Natural killer cell (primary cell): ENCODE data around the gene HOXD13. TPM values are rescaled to one million over a fixed set of nuclear protein-coding genes. Genes with fewer than 3 reads are reported as not detected.

ENCODE experiments used
- ATAC-seq, 3 donors: fragments of 150-1000 bp in 2 of 3; fragments of 200-7000 bp in 1 of 3; cut with Tn5 transposase; 1 replicate in 1 of 3; 2 replicates in 2 of 3; pipeline ENCODE4 v1.10.0; 2021; ENCODE audit warnings: mild to moderate bottlenecking in 2 of 3, moderate library complexity in 2 of 3
- DNase-seq, 2 donors: peaks; one replicate each; pipeline versions ENCODE4 v3.0.0 to v3.0.0-alpha.2; 2013 to 2021; ENCODE audit warnings: mixed read lengths in 1 of 2
- H3K27ac ChIP-seq: one replicate; pipeline ENCODE4 v1.5.1; 2013; ENCODE audit warnings: mild to moderate bottlenecking, low read length
- H3K27me3 ChIP-seq: one replicate; pipeline ENCODE4 v1.6.1; 2013; ENCODE audit warnings: low read length; ENCODE audit not compliant: control insufficient read depth, insufficient read depth
- H3K36me3 ChIP-seq: one replicate; pipeline ENCODE4 v1.6.1; 2013; ENCODE audit warnings: low read length; ENCODE audit not compliant: control insufficient read depth, insufficient read depth
- H3K4me1 ChIP-seq: one replicate; pipeline ENCODE4 v1.6.1; 2013; ENCODE audit warnings: low read length; ENCODE audit not compliant: control insufficient read depth, insufficient read depth
- H3K4me3 ChIP-seq: one replicate; pipeline ENCODE4 v1.5.1; 2013; ENCODE audit warnings: low read length
- H3K9me3 ChIP-seq: one replicate; pipeline ENCODE4 v1.6.1; 2013; ENCODE audit warnings: low read length; ENCODE audit not compliant: control insufficient read depth, insufficient read depth
- H3K27ac Mint-ChIP-seq, 2 donors: one replicate each; pipeline ENCODE4 v1.8.0; 2022; ENCODE audit warnings: mild to moderate bottlenecking in 2 of 2, mixed read lengths in 2 of 2, moderate library complexity in 1 of 2
- H3K27me3 Mint-ChIP-seq, 2 donors: one replicate each; pipeline ENCODE4 v1.8.0; 2022; ENCODE audit warnings: low read depth in 2 of 2, mixed read lengths in 2 of 2
- H3K36me3 Mint-ChIP-seq: one replicate; pipeline ENCODE4 v1.8.0; 2022; ENCODE audit warnings: mixed read lengths
- H3K4me1 Mint-ChIP-seq, 2 donors: one replicate each; pipeline ENCODE4 v1.8.0; 2022; ENCODE audit warnings: mixed read lengths in 2 of 2
- H3K4me3 Mint-ChIP-seq: one replicate; pipeline ENCODE4 v1.8.0; 2022; ENCODE audit warnings: mild to moderate bottlenecking, moderate library complexity, mixed read lengths
- H3K9me3 Mint-ChIP-seq, 2 donors: one replicate each; pipeline ENCODE4 v1.8.0; 2022; ENCODE audit warnings: mixed read lengths in 2 of 2
- CTCF ChIP-seq: fragments of 200-600 bp; IDR thresholded peaks from one replicate; pipeline ENCODE4 v1.8.0; 2022; ENCODE audit warnings: antibody characterized with exemption
- WGBS: methylation state at CpG from one replicate; pipeline ENCODE4 v1.1.7; 2013; ENCODE audit warnings: missing lambda C conversion rate; ENCODE audit not compliant: insufficient coverage; 5-methylcytosine and 5-hydroxymethylcytosine counted together
- intact Hi-C: fragments of 100-400 bp; cut with micrococcal nuclease; formaldehyde crosslinking; loops from one replicate; pipeline ENCODE4 v1.14.2; 2022
- total RNA-seq, 4 donors: library from RNA; stranded (reverse); fragments of 120-200 nt in 1 of 4; gene quantifications; one replicate each; pipeline versions ENCODE4 v1.2.3 to v1.2.4, GENCODE V29; 2013 to 2022

The HOXD13 gene
- total RNA-seq, 3 donors from 2014 or later (not counting 1 experiment from before 2014, with no cell fraction given), result not detected

GRCh38 chr2:176112375-176113302, 20.1 kb downstream of the HOXD13 start:
- WGBS, result 9% methylated on average over 40 of the region's 40 CpGs
- DNase-seq (no peak), ATAC-seq (no peak)
- TF ChIP-seq CTCF, result no peak
- Histone ChIP-seq H3K9me3 (peaks cover 8% of the 10 kb centered on the region), H3K36me3 (no peaks in the 10 kb centered on the region), H3K27ac (no peak overlapping the region), H3K27me3 (peaks cover 86% of the 10 kb centered on the region), H3K4me1 (no peaks in the 10 kb centered on the region), H3K4me3 (no peak overlapping the region)
- no peak overlapping the region for H3K27ac Mint-ChIP-seq
- H3K27me3 Mint-ChIP-seq, result peaks cover 71 to 77% of the 10 kb centered on the region in 2 donors
- H3K9me3 Mint-ChIP-seq, result no peaks in the 10 kb centered on the region
- no peak overlapping the region for H3K4me3 Mint-ChIP-seq
- H3K4me1 Mint-ChIP-seq, result peaks cover 0 to 5% of the 10 kb centered on the region in 2 donors
- H3K36me3 Mint-ChIP-seq, result peaks cover 8% of the 10 kb centered on the region
- intact Hi-C loops, result loop anchor here (5.0 kb wide), 1 partner anchor 35 kb away; no protein-coding TSS in a partner anchor

GRCh38 chr2:176114120-176114929, 21.8 kb downstream of the HOXD13 start:
- H3K27ac Mint-ChIP-seq, result no peak overlapping the region
- ATAC-seq (no peak), DNase-seq (no peak)
- H3K4me1 Mint-ChIP-seq, result peaks cover 9 to 11% of the 10 kb centered on the region in 2 donors
- H3K36me3 ChIP-seq, result no peaks in the 10 kb centered on the region
- H3K4me1 ChIP-seq, result peaks cover 4% of the 10 kb centered on the region
- no peak for TF ChIP-seq CTCF
- intact Hi-C loops, result loop anchor here (5.0 kb wide), 1 partner anchor 37 kb away; no protein-coding TSS in a partner anchor
- H3K27me3 ChIP-seq, result peaks cover 95% of the 10 kb centered on the region
- H3K4me3 Mint-ChIP-seq, result no peak overlapping the region
- H3K27me3 Mint-ChIP-seq, result peaks cover 78 to 84% of the 10 kb centered on the region in 2 donors
- no peak overlapping the region for H3K4me3 ChIP-seq
- H3K36me3 Mint-ChIP-seq, result peaks cover 19% of the 10 kb centered on the region
- peaks cover 2% of the 10 kb centered on the region in 2 donors for H3K9me3 Mint-ChIP-seq
- peaks cover 16% of the 10 kb centered on the region for H3K9me3 ChIP-seq
- no peak overlapping the region for H3K27ac ChIP-seq
- 18% methylated on average over 25 of the region's 26 CpGs for WGBS

- peaks cover 16% of the 10 kb centered on the region for H3K9me3 ChIP-seq
- no peak overlapping the region for H3K4me3 ChIP-seq
- no peak overlapping the region for H3K27ac Mint-ChIP-seq
- H3K4me1 ChIP-seq, result peaks cover 4% of the 10 kb centered on the region
- DNase-seq, result no peak
- peaks cover 78 to 84% of the 10 kb centered on the region in 2 donors for H3K27me3 Mint-ChIP-seq
- H3K4me1 Mint-ChIP-seq, result peaks cover 9 to 11% of the 10 kb centered on the region in 2 donors
- H3K27ac ChIP-seq, result no peak overlapping the region
- 7% methylated on average over 12 of the region's 16 CpGs for WGBS
- peaks cover 14% of the 10 kb centered on the region for H3K36me3 Mint-ChIP-seq
- no peaks in the 10 kb centered on the region for H3K36me3 ChIP-seq
- peaks cover 2% of the 10 kb centered on the region in 2 donors for H3K9me3 Mint-ChIP-seq
- TF ChIP-seq CTCF, result no peak
- no peak overlapping the region for H3K4me3 Mint-ChIP-seq
- intact Hi-C loops, result loop anchor here (5.0 kb wide), 1 partner anchor 38 kb away; no protein-coding TSS in a partner anchor
- H3K27me3 ChIP-seq, result peaks cover 94% of the 10 kb centered on the region
- ATAC-seq, result no peak
Measured at GRCh38 chr2:176114930-176115625, 22.6 kb downstream of the HOXD13 start.
